ENCODE results near the gene PLET1.

Gene PLET1

DNA sequence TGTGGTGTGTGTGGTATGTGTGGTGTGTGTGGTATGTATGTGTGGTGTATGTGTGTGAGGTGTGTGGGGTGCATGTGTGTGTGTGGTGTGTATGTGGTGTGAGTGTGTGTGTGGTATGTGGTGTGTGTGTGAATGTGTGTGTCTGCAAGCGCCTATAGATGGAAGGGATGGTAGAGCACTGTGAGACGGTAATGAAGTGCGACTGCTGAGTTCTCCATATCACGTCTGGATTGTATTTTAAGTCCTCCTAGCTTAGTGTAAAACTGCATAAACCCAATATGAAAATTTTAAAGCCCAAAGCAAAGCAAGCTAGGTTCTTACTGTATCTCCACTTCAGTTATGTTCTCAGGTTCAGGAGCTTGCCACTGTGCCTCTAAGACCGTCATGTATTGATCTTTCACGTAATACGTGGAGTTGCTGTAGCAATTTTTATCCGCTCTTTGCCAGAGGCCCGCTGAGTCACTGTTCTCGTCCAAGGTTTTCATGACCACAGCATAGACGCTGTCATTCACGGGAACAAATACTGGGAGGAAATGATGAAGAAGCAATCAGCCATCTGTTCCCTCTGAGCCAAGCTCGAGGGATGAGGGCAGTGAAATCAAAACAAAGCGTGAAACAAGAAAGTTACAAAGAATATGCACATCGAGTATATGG lies 5.5 kb downstream of the PLET1 start:
- TF ChIP-seq, protein P1, sequence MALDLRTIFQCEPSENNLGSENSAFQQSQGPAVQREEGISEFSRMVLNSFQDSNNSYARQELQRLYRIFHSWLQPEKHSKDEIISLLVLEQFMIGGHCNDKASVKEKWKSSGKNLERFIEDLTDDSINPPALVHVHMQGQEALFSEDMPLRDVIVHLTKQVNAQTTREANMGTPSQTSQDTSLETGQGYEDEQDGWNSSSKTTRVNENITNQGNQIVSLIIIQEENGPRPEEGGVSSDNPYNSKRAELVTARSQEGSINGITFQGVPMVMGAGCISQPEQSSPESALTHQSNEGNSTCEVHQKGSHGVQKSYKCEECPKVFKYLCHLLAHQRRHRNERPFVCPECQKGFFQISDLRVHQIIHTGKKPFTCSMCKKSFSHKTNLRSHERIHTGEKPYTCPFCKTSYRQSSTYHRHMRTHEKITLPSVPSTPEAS (tag by site-specific recombination; IDR thresholded peaks at IDR 0.05), result 0 out of 2 replicates have a peak, but pooled peaks have one; percentile 5
- TF ChIP-seq ZNF112 (tag by site-specific recombination; IDR thresholded peaks at IDR 0.05), result no peak
- TF ChIP-seq, protein P2, sequence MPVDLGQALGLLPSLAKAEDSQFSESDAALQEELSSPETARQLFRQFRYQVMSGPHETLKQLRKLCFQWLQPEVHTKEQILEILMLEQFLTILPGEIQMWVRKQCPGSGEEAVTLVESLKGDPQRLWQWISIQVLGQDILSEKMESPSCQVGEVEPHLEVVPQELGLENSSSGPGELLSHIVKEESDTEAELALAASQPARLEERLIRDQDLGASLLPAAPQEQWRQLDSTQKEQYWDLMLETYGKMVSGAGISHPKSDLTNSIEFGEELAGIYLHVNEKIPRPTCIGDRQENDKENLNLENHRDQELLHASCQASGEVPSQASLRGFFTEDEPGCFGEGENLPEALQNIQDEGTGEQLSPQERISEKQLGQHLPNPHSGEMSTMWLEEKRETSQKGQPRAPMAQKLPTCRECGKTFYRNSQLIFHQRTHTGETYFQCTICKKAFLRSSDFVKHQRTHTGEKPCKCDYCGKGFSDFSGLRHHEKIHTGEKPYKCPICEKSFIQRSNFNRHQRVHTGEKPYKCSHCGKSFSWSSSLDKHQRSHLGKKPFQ (tag by site-specific recombination; IDR thresholded peaks at IDR 0.05), result peak; percentile 22; the same call in 1 of the 2 replicates
- POLR2A ChIA-PET, result no interaction called here

DNA sequence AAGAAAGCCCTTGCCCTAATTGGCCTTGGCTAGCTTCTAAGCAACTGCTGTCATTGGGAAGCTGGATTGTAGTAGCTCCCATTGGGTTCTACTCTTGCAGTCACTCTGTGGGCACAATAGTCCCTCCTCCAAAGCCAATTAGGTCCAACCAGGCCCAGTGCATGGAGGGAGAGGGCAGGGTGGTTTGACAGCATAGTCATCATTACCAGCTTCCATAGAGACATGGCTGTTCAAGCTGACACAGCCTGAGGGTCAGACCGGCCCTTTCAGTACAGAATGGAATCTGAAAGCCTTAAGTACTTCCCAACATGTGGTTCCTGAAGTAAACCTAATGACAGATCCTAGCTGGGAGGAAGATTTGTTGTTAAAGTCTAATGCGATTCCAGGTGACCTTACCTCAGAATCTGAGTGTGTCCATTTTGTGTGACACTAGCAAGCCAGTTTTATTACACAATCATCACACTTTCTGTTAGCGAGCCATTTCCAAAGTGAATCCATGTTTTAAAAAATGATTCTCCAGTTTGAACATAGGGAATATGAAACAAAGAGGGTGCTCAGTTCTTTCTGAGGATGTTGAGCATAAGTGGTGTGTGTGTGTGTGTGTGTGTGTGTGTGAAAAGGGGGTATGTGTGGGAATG lies 6.9 kb downstream of the PLET1 start:
- H3K4me1 ChIP-seq (ENCODE audit: control insufficient read depth, insufficient read depth, low read length), result no peaks in the 10 kb centered on the region
- no peak overlapping the region for H3K27ac ChIP-seq (ENCODE audit: extremely low read depth, low read depth, low read length)
- H3K9me3 ChIP-seq (ENCODE audit: control insufficient read depth, insufficient read depth, low read depth, low read length), result no peaks in the 10 kb centered on the region
- POLR2A ChIA-PET, result no interaction called here
- TF ChIP-seq, protein P2 (tag by site-specific recombination; IDR thresholded peaks at IDR 0.05), result no peak
- TF ChIP-seq ZNF341 (tag by site-specific recombination; IDR thresholded peaks at IDR 0.05; ENCODE audit: low read depth), result no peak
- H3K36me3 ChIP-seq (ENCODE audit: control insufficient read depth in 2 of 2, insufficient read depth in 1 of 2, low read length in 2 of 2), result no peaks in the 10 kb centered on the region
- CTCF ChIA-PET, result interaction anchor here (0.6 to 1.4 kb wide), 2 partner anchors 26 to 28 kb away, joined by 4 to 5 read pairs; no protein-coding TSS in a partner anchor
- no peak overlapping the region for H3K4me3 ChIP-seq (ENCODE audit: low read depth, low read length)

More for the DNA sequence above, 5.5 kb downstream of the PLET1 start:
- H3K36me3 ChIP-seq (ENCODE audit: control insufficient read depth in 2 of 2, insufficient read depth in 1 of 2, low read length in 2 of 2), result no peaks in the 10 kb centered on the region
- no peak overlapping the region for H3K27ac ChIP-seq (ENCODE audit: extremely low read depth, low read depth, low read length)
- no peaks in the 10 kb centered on the region for H3K4me1 ChIP-seq (ENCODE audit: control insufficient read depth, insufficient read depth, low read length)
- CTCF ChIA-PET, result no interaction called here
- H3K9me3 ChIP-seq (ENCODE audit: control insufficient read depth, insufficient read depth, low read depth, low read length), result no peaks in the 10 kb centered on the region
- H3K4me3 ChIP-seq (ENCODE audit: low read depth, low read length), result no peak overlapping the region

DNA sequence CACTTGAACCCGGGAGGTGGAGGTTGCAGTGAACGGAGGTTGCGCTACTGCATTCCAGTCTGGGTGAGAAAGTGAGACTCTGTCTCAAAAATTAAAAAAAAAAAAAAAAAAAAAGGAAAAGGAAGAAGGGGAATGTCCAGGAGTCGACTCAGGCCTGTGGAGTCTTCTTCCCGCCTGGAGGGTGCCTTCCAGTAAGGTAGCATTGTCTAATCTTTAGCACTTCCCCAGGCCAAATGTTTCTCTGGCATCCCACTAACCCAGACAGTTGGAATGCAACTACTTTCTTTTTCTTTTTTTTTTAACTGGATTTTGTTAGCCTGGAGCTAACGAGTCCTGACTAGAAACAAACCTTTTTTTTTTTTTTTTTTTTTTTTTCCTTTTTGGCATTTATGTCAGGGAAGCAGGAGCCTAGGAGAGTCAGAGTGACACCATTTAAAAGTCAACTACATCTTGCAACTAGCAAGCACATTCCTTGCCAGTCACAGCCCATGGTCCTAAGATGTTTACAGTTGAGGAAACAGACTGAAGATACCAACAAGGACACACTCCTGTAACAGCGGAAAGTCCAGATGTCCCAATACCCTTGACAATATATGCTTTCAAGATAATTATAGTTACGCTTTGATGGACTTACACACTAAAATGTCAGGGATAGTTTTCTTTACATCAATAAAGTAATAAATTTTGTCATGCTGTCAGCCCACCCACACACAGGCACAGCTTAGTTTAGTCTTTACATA lies 10.6 kb downstream of the PLET1 start:
- H3K4me3 ChIP-seq (ENCODE audit: low read depth, low read length), result no peak overlapping the region
- POLR2A ChIA-PET, result no interaction called here
- H3K4me1 ChIP-seq (ENCODE audit: control insufficient read depth, insufficient read depth, low read length), result no peaks in the 10 kb centered on the region
- H3K36me3 ChIP-seq (ENCODE audit: control insufficient read depth in 2 of 2, insufficient read depth in 1 of 2, low read length in 2 of 2), result no peaks in the 10 kb centered on the region
- no peak for TF ChIP-seq YY2 (tag by site-specific recombination; IDR thresholded peaks at IDR 0.05)
- no peak for TF ChIP-seq ZNF223 (tag by site-specific recombination; IDR thresholded peaks at IDR 0.05)
- TF ChIP-seq, protein P3, sequence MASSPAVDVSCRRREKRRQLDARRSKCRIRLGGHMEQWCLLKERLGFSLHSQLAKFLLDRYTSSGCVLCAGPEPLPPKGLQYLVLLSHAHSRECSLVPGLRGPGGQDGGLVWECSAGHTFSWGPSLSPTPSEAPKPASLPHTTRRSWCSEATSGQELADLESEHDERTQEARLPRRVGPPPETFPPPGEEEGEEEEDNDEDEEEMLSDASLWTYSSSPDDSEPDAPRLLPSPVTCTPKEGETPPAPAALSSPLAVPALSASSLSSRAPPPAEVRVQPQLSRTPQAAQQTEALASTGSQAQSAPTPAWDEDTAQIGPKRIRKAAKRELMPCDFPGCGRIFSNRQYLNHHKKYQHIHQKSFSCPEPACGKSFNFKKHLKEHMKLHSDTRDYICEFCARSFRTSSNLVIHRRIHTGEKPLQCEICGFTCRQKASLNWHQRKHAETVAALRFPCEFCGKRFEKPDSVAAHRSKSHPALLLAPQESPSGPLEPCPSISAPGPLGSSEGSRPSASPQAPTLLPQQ (tag by site-specific recombination; IDR thresholded peaks at IDR 0.05), result no peak
- TF ChIP-seq BCL11B (tag by site-specific recombination; IDR thresholded peaks at IDR 0.05; ENCODE audit: low read depth), result no peak
- TF ChIP-seq GFI1B (tag by site-specific recombination; IDR thresholded peaks at IDR 0.05), result no peak
- TF ChIP-seq ZNF416 (tag by site-specific recombination; IDR thresholded peaks at IDR 0.05), result no peak
- TF ChIP-seq MEIS1 (CRISPR knock-in tag; IDR thresholded peaks at IDR 0.05; ENCODE audit: borderline replicate concordance), result no peak
- TF ChIP-seq, protein P4, sequence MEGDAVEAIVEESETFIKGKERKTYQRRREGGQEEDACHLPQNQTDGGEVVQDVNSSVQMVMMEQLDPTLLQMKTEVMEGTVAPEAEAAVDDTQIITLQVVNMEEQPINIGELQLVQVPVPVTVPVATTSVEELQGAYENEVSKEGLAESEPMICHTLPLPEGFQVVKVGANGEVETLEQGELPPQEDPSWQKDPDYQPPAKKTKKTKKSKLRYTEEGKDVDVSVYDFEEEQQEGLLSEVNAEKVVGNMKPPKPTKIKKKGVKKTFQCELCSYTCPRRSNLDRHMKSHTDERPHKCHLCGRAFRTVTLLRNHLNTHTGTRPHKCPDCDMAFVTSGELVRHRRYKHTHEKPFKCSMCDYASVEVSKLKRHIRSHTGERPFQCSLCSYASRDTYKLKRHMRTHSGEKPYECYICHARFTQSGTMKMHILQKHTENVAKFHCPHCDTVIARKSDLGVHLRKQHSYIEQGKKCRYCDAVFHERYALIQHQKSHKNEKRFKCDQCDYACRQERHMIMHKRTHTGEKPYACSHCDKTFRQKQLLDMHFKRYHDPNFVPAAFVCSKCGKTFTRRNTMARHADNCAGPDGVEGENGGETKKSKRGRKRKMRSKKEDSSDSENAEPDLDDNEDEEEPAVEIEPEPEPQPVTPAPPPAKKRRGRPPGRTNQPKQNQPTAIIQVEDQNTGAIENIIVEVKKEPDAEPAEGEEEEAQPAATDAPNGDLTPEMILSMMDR (tag by site-specific recombination; IDR thresholded peaks at IDR 0.05), result no peak
- no peak for TF ChIP-seq ZNF175 (tag by site-specific recombination; IDR thresholded peaks at IDR 0.05)
- TF ChIP-seq ZSCAN23 (tag by site-specific recombination; IDR thresholded peaks at IDR 0.05), result no peak
- TF ChIP-seq ZNF146 (tag by site-specific recombination; IDR thresholded peaks at IDR 0.05), result no peak
- TF ChIP-seq ZNF202 (tag by site-specific recombination; IDR thresholded peaks at IDR 0.05; ENCODE audit: borderline replicate concordance), result no peak
- TF ChIP-seq ZNF311 (tag by site-specific recombination; IDR thresholded peaks at IDR 0.05; ENCODE audit: borderline replicate concordance), result no peak
- TF ChIP-seq ZNF473 (tag by site-specific recombination; IDR thresholded peaks at IDR 0.05), result no peak
- TF ChIP-seq ZNF596 (tag by site-specific recombination; IDR thresholded peaks at IDR 0.05), result no peak
- TF ChIP-seq ZNF366 (tag by site-specific recombination; conservative IDR thresholded peaks at IDR 0.05), result no peak
- no peak for TF ChIP-seq KLF1 (tag by site-specific recombination; IDR thresholded peaks at IDR 0.05)
- CTCF ChIA-PET, result interaction anchor here (0.6 to 0.7 kb wide), 2 partner anchors 9 to 146 kb away, joined by 3 read pairs; no protein-coding TSS in a partner anchor
- no peak overlapping the region for H3K27ac ChIP-seq (ENCODE audit: extremely low read depth, low read depth, low read length)
- no peaks in the 10 kb centered on the region for H3K9me3 ChIP-seq (ENCODE audit: control insufficient read depth, insufficient read depth, low read depth, low read length)

Measured in HEK293 (cell line).